ENCODE data around the gene GABBR2. TPM values are rescaled to one million over a fixed set of nuclear protein-coding genes. Genes with fewer than 3 reads are reported as not detected.

Gene GABBR2
- total RNA-seq, 1 experiment from 2014 or later, result 0.23 TPM

- Histone ChIP-seq H3K9me3 (no peaks in the 10 kb centered on the region), H3K27me3 (replicated peaks; ENCODE audit: control insufficient read depth, insufficient read depth, low read length) (no peaks in the 10 kb centered on the region), H3K36me3 (ENCODE audit: control insufficient read depth, insufficient read depth, low read length) (no peaks in the 10 kb centered on the region), H3K4me3 (ENCODE audit: low read depth, low read length) (no peak overlapping the region), H3K4me1 (peaks cover 8% of the 10 kb centered on the region)
- Mint-ChIP-seq H3K9me3 (ENCODE audit: unreplicated experiment) (no peaks in the 10 kb centered on the region), H3K4me3 (ENCODE audit: unreplicated experiment) (no peak overlapping the region), H3K36me3 (ENCODE audit: insufficient read depth, unreplicated experiment) (no peaks in the 10 kb centered on the region), H3K4me1 (ENCODE audit: low read depth, unreplicated experiment) (peaks cover 7% of the 10 kb centered on the region), H3K27ac (ENCODE audit: unreplicated experiment) (no peak overlapping the region), H3K27me3 (ENCODE audit: insufficient read depth, unreplicated experiment) (no peaks in the 10 kb centered on the region)
- POLR2A ChIA-PET, result no interaction called here
- no peak for DNase-seq
- CTCF ChIA-PET, result interaction anchor here (0.7 kb wide), 1 partner anchor 171 kb away, joined by 3 read pairs; no protein-coding TSS in a partner anchor
- intact Hi-C loops (cut with micrococcal nuclease; ENCODE audit: unreplicated experiment), result no loop called here
- BruUV-seq (replicated peaks), result no TSS peak
- TF ChIP-seq CTCF (IDR thresholded peaks at IDR 0.05; ENCODE audit: insufficient read depth in 1 of 2, low read depth in 1 of 2, low read length in 1 of 2, severe bottlenecking in 1 of 2, unreplicated experiment in 1 of 2), result no peak
Measured at GRCh38 chr9:98551511-98552286, 157.0 kb downstream of the GABBR2 start.

- Mint-ChIP-seq H3K4me1 (ENCODE audit: low read depth, unreplicated experiment) (peaks cover 7% of the 10 kb centered on the region), H3K27me3 (ENCODE audit: insufficient read depth, unreplicated experiment) (no peaks in the 10 kb centered on the region), H3K9me3 (ENCODE audit: unreplicated experiment) (no peaks in the 10 kb centered on the region), H3K36me3 (ENCODE audit: insufficient read depth, unreplicated experiment) (no peaks in the 10 kb centered on the region), H3K27ac (ENCODE audit: unreplicated experiment) (no peak overlapping the region), H3K4me3 (ENCODE audit: unreplicated experiment) (no peak overlapping the region)
- ChIA-PET CTCF (no interaction called here), POLR2A (no interaction called here)
- no peak for DNase-seq
- H3K4me1 ChIP-seq, result peaks cover 8% of the 10 kb centered on the region
- H3K4me3 ChIP-seq (ENCODE audit: low read depth, low read length), result no peak overlapping the region
- H3K9me3 ChIP-seq, result no peaks in the 10 kb centered on the region
- intact Hi-C loops (cut with micrococcal nuclease; ENCODE audit: unreplicated experiment), result no loop called here
- BruUV-seq (replicated peaks), result no TSS peak
- no peaks in the 10 kb centered on the region for H3K36me3 ChIP-seq (ENCODE audit: control insufficient read depth, insufficient read depth, low read length)
- no peak for TF ChIP-seq CTCF (IDR thresholded peaks at IDR 0.05; ENCODE audit: insufficient read depth in 1 of 2, low read depth in 1 of 2, low read length in 1 of 2, severe bottlenecking in 1 of 2, unreplicated experiment in 1 of 2)
- no peaks in the 10 kb centered on the region for H3K27me3 ChIP-seq (replicated peaks; ENCODE audit: control insufficient read depth, insufficient read depth, low read length)
Measured at GRCh38 chr9:98550206-98550820, 158.4 kb downstream of the GABBR2 start.

- no peak overlapping the region for H3K4me3 Mint-ChIP-seq (ENCODE audit: unreplicated experiment)
- BruUV-seq (replicated peaks), result no TSS peak
- ChIA-PET CTCF (no interaction called here), POLR2A (no interaction called here)
- no peaks in the 10 kb centered on the region for H3K9me3 Mint-ChIP-seq (ENCODE audit: unreplicated experiment)
- no peaks in the 10 kb centered on the region for H3K27me3 ChIP-seq (replicated peaks; ENCODE audit: control insufficient read depth, insufficient read depth, low read length)
- no peak overlapping the region for H3K27ac Mint-ChIP-seq (ENCODE audit: unreplicated experiment)
- no peaks in the 10 kb centered on the region for H3K9me3 ChIP-seq
- no peak overlapping the region for H3K4me3 ChIP-seq (ENCODE audit: low read depth, low read length)
- no peaks in the 10 kb centered on the region for H3K27me3 Mint-ChIP-seq (ENCODE audit: insufficient read depth, unreplicated experiment)
- TF ChIP-seq CTCF (IDR thresholded peaks at IDR 0.05; ENCODE audit: insufficient read depth in 1 of 2, low read depth in 1 of 2, low read length in 1 of 2, severe bottlenecking in 1 of 2, unreplicated experiment in 1 of 2), result no peak
- intact Hi-C loops (cut with micrococcal nuclease; ENCODE audit: unreplicated experiment), result loop anchor here (5.0 kb wide), 1 partner anchor 228 kb away; no protein-coding TSS in a partner anchor
- peaks cover 8% of the 10 kb centered on the region for H3K4me1 ChIP-seq
- no peaks in the 10 kb centered on the region for H3K36me3 ChIP-seq (ENCODE audit: control insufficient read depth, insufficient read depth, low read length)
- DNase-seq, result no peak
- peaks cover 7% of the 10 kb centered on the region for H3K4me1 Mint-ChIP-seq (ENCODE audit: low read depth, unreplicated experiment)
- H3K36me3 Mint-ChIP-seq (ENCODE audit: insufficient read depth, unreplicated experiment), result no peaks in the 10 kb centered on the region
Measured at GRCh38 chr9:98549401-98549800, 159.3 kb downstream of the GABBR2 start.

All from Caco-2 (cell line).